SK-N-SH (cell line): Measurements from ENCODE around the gene PGF. TPM values are rescaled to one million over a fixed set of nuclear protein-coding genes. Genes with fewer than 3 reads are reported as not detected.

Experiments used
- CTCF ChIA-PET: fragments of 300-600, 350-600 bp; formaldehyde crosslinking; extraction: SDS; loops from one replicate; lab custom pipeline; 2021; lab: Yijun Ruan, JAX
- POLR2A ChIA-PET: fragments of 350-600 bp; sonication (Branson Sonifier 250); formaldehyde crosslinking; extraction: SDS; loops from one replicate; lab custom pipeline; 2020; ENCODE audit warnings: antibody characterized with exemption, inconsistent platforms; lab: Yijun Ruan, JAX
- DNase-seq: peaks from one replicate; pipeline ENCODE4 v3.0.0; 2012
- H2AFZ ChIP-seq: fragments of 200-600 bp; sonication (generic); 2 replicates; pipeline ENCODE4 v1.8.1; 2016; ENCODE audit warnings: antibody characterized with exemption, mild to moderate bottlenecking, low read depth
- H3F3A ChIP-seq: fragments of 200-600 bp; sonication (generic); replicated peaks from 2 replicates; pipeline ENCODE3; 2016; ENCODE audit warnings: antibody characterized with exemption, mild to moderate bottlenecking; ENCODE audit not compliant: insufficient read depth
- H3K27ac ChIP-seq, 2 experiments: fragments of 200-500 bp in 1 of 2; fragments of 200-600 bp in 1 of 2; sonication (Bioruptor generic) in 1 of 2; sonication (generic), shearing (Covaris generic) in 1 of 2; 2 replicates each; pipeline versions ENCODE4 v1.5.1 to v1.6.1; 2014 to 2016; ENCODE audit warnings: low read depth in 2 of 2, inconsistent platforms in 1 of 2, low read length in 1 of 2, mild to moderate bottlenecking in 1 of 2, mixed read lengths in 1 of 2
- H3K27me3 ChIP-seq: fragments of 200-600 bp; sonication (generic), shearing (Covaris generic); 2 replicates; pipeline ENCODE4 v1.6.1; 2016; ENCODE audit warnings: mixed run types; ENCODE audit not compliant: insufficient read depth
- H3K36me3 ChIP-seq, 2 experiments: fragments of 200-500 bp in 1 of 2; fragments of 200-600 bp in 1 of 2; sonication (Bioruptor generic) in 1 of 2; sonication (generic) in 1 of 2; replicated peaks in 1 of 2; 2 replicates each; pipeline versions ENCODE3 to v1.5.1; 2014 to 2016; ENCODE audit warnings: low read length in 1 of 2, mild to moderate bottlenecking in 1 of 2; ENCODE audit not compliant: insufficient read depth in 2 of 2, control insufficient read depth in 1 of 2
- H3K4me1 ChIP-seq, 2 experiments: fragments of 200-500 bp in 1 of 2; fragments of 200-600 bp in 1 of 2; sonication (Bioruptor generic) in 1 of 2; sonication (generic), shearing (Covaris generic) in 1 of 2; 2 replicates each; pipeline versions ENCODE4 v1.5.1 to v1.6.1; 2014 to 2016; ENCODE audit warnings: low read depth in 1 of 2, low read length in 1 of 2, mixed run types in 1 of 2; ENCODE audit not compliant: insufficient read depth in 2 of 2, control insufficient read depth in 1 of 2
- H3K4me2 ChIP-seq: fragments of 200-600 bp; sonication (generic), shearing (Covaris generic); 2 replicates; pipeline ENCODE4 v1.6.1; 2017; ENCODE audit warnings: mixed run types
- H3K4me3 ChIP-seq, 2 experiments: fragments of 200-500 bp in 1 of 2; fragments of 200-600 bp in 1 of 2; sonication (Bioruptor generic) in 1 of 2; sonication (generic), shearing (Covaris generic) in 1 of 2; 2 replicates each; pipeline versions ENCODE4 v1.5.1 to v1.8.1; 2014 to 2016; ENCODE audit warnings: low read depth in 2 of 2, inconsistent platforms in 1 of 2, low read length in 1 of 2, mild to moderate bottlenecking in 1 of 2, mixed read lengths in 1 of 2, moderate library complexity in 1 of 2
- H3K79me2 ChIP-seq: fragments of 200-600 bp; sonication (generic); 2 replicates; pipeline ENCODE4 v1.8.1; 2017; ENCODE audit warnings: mild to moderate bottlenecking; ENCODE audit not compliant: insufficient read depth
- H3K9ac ChIP-seq: fragments of 200-600 bp; sonication (generic); 2 replicates; pipeline ENCODE4 v1.6.1; 2017; ENCODE audit warnings: mixed run types
- H3K9me2 ChIP-seq: fragments of 200-600 bp; sonication (generic); 2 replicates; pipeline ENCODE4 v1.6.1; 2017; ENCODE audit warnings: mixed run types
- H3K9me3 ChIP-seq: fragments of 200-600 bp; sonication (generic); 2 replicates; pipeline ENCODE4 v1.6.1; 2017; ENCODE audit warnings: mixed run types, mild to moderate bottlenecking, moderate library complexity
- H4K20me1 ChIP-seq: fragments of 200-600 bp; sonication (generic); 2 replicates; pipeline ENCODE4 v1.6.1; 2017; ENCODE audit warnings: mild to moderate bottlenecking, mixed run types; ENCODE audit not compliant: insufficient read depth
- ELF1 ChIP-seq: IDR thresholded peaks from 2 replicates; pipeline ENCODE4 v1.4.0; 2012
- EP300 ChIP-seq, 2 experiments: IDR thresholded peaks; 2 replicates each; pipeline versions ENCODE4 v1.4.0 to v1.6.1; 2012; ENCODE audit warnings: borderline replicate concordance in 1 of 2, low read depth in 1 of 2, low read length in 1 of 2
- FOXJ3 ChIP-seq: sonication (generic); formaldehyde crosslinking; IDR thresholded peaks from 2 replicates; pipeline ENCODE4 v1.5.1; 2020; ENCODE audit warnings: mild to moderate bottlenecking, missing genetic modification reagents
- NFIC ChIP-seq: IDR thresholded peaks from 2 replicates; pipeline ENCODE4 v1.4.0; 2012; ENCODE audit warnings: borderline replicate concordance
- POLR2AphosphoS5 ChIP-seq: IDR thresholded peaks from 2 replicates; pipeline ENCODE4 v1.6.1; 2012; ENCODE audit warnings: low read depth, low read length
- SIN3A ChIP-seq: IDR thresholded peaks from 2 replicates; pipeline ENCODE4 v1.6.1; 2012; ENCODE audit warnings: low read depth, mild to moderate bottlenecking, low read length, moderate library complexity, borderline replicate concordance
- TCF12 ChIP-seq: IDR thresholded peaks from 2 replicates; pipeline ENCODE4 v1.4.0; 2012
- TEAD4 ChIP-seq: IDR thresholded peaks from 2 replicates; pipeline ENCODE4 v1.4.0; 2012; ENCODE audit warnings: mild to moderate bottlenecking, borderline replicate concordance; ENCODE audit not compliant: insufficient read depth
- YY1 ChIP-seq: IDR thresholded peaks from 2 replicates; pipeline ENCODE4 v1.4.0; 2012; ENCODE audit warnings: low read depth, mild to moderate bottlenecking
- WGBS: methylation state at CpG from one replicate; pipeline ENCODE4 v1.1.6; 2017; ENCODE audit warnings: low lambda C conversion rate; 5-methylcytosine and 5-hydroxymethylcytosine counted together
- polyA plus RNA-seq, 3 experiments: library from polyadenylated mRNA; depleted of rRNA; stranded (reverse); fragments of >200 nt; gene quantifications; 2 replicates each; pipeline ENCODE4 v1.2.3, GENCODE V29; 2012
- TF ChIP-seq, protein P1 (sequence below): fragments of 150-350 bp; IDR thresholded peaks from 2 replicates; pipeline ENCODE4 v1.6.1; 2016; ENCODE audit warnings: mild to moderate bottlenecking, low read depth, low read length
- TF ChIP-seq, protein P2 (sequence below): IDR thresholded peaks from 2 replicates; pipeline ENCODE4 v1.6.1; 2012; ENCODE audit warnings: mild to moderate bottlenecking, low read depth, low read length, moderate library complexity
- TF ChIP-seq, protein P3 (sequence below): IDR thresholded peaks from 2 replicates; pipeline ENCODE4 v1.4.0; 2012; ENCODE audit warnings: low read depth, borderline replicate concordance

Gene PGF
- polyA plus RNA-seq, 1 of the 3 experiments (the other 2 are of a cell fraction): 4.4 TPM

DNA sequence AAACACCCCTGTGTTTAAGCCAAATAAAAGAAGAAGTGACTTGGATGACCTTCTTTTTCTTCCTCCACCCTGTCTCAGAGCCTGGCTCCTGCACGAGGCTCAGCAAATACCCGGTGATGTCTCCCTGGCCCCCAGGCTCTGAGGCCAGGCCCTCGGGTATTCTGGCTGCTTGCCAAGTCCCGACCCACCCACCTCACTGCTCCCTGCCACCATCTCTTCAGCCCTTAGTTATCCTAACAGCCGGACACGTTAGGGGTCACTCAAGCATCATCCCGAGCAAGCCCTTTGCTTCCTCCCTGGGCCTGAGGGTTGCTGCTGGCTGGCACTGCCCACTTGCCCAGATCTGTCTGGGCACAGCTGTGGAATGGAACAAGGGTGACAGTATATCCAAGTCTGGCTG lies 39.6 kb downstream of the PGF start:
- Histone ChIP-seq H3K27me3 (no peaks in the 10 kb centered on the region), H3K9ac (no peak overlapping the region), H4K20me1 (no peaks in the 10 kb centered on the region), H3K4me1 (no peaks in the 10 kb centered on the region; a peak in 1 of 4 replicates), H3K9me2 (no peaks in the 10 kb centered on the region), H3F3A (no peaks in the 10 kb centered on the region), H3K4me3 (no peak overlapping the region), H3K27ac (no peak overlapping the region), H3K36me3 (no peaks in the 10 kb centered on the region), H2AFZ (no peak overlapping the region), H3K79me2 (no peaks in the 10 kb centered on the region), H3K4me2 (no peak overlapping the region)
- ChIA-PET POLR2A (no interaction called here), CTCF (interaction anchor here (1.4 to 2.7 kb wide), 2 partner anchors 10 to 173 kb away, joined by 11 to 16 read pairs; no protein-coding TSS in a partner anchor)
- WGBS: 47% methylated on average over 5 of the region's 7 CpGs
- TF ChIP-seq TEAD4 (no peak), FOXJ3 (no peak), NFIC (no peak)
- TF ChIP-seq, protein P1, sequence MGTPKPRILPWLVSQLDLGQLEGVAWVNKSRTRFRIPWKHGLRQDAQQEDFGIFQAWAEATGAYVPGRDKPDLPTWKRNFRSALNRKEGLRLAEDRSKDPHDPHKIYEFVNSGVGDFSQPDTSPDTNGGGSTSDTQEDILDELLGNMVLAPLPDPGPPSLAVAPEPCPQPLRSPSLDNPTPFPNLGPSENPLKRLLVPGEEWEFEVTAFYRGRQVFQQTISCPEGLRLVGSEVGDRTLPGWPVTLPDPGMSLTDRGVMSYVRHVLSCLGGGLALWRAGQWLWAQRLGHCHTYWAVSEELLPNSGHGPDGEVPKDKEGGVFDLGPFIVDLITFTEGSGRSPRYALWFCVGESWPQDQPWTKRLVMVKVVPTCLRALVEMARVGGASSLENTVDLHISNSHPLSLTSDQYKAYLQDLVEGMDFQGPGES: no peak
- TF ChIP-seq, all 33 proteins: peak for 0
- no peak for DNase-seq
- no peaks in the 10 kb centered on the region for H3K9me3 ChIP-seq

DNA sequence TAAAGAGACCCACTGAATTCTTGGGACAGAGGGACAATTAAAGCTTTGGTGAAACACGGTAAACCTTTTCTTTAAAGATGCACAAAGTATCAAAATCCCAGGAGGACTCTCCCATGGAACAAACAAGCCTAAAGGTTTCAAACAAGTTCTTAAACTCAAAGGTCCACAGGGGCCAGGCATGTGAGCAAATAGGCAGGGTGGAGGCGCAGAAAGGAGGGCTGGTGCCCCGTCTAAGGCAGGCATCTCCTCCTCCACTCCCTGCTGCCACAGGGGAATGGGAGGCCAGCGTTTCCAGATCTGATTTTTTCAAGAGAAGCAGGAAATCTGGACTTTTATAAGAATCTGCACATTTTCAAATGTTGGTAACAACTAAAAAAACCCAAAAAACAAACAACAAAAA lies 40.0 kb downstream of the PGF start:
- Histone ChIP-seq H3K9me2 (no peaks in the 10 kb centered on the region), H3K9me3 (no peaks in the 10 kb centered on the region), H2AFZ (no peak overlapping the region), H3F3A (peaks cover 1% of the 10 kb centered on the region), H3K27ac (no peak overlapping the region), H3K4me2 (no peak overlapping the region), H3K36me3 (no peaks in the 10 kb centered on the region), H3K27me3 (no peaks in the 10 kb centered on the region), H3K4me3 (no peak overlapping the region), H3K79me2 (no peaks in the 10 kb centered on the region), H4K20me1 (no peaks in the 10 kb centered on the region), H3K9ac (no peak overlapping the region), H3K4me1 (no peaks in the 10 kb centered on the region; a peak in 1 of 4 replicates)
- TF ChIP-seq YY1: no peak
- TF ChIP-seq, protein P2, sequence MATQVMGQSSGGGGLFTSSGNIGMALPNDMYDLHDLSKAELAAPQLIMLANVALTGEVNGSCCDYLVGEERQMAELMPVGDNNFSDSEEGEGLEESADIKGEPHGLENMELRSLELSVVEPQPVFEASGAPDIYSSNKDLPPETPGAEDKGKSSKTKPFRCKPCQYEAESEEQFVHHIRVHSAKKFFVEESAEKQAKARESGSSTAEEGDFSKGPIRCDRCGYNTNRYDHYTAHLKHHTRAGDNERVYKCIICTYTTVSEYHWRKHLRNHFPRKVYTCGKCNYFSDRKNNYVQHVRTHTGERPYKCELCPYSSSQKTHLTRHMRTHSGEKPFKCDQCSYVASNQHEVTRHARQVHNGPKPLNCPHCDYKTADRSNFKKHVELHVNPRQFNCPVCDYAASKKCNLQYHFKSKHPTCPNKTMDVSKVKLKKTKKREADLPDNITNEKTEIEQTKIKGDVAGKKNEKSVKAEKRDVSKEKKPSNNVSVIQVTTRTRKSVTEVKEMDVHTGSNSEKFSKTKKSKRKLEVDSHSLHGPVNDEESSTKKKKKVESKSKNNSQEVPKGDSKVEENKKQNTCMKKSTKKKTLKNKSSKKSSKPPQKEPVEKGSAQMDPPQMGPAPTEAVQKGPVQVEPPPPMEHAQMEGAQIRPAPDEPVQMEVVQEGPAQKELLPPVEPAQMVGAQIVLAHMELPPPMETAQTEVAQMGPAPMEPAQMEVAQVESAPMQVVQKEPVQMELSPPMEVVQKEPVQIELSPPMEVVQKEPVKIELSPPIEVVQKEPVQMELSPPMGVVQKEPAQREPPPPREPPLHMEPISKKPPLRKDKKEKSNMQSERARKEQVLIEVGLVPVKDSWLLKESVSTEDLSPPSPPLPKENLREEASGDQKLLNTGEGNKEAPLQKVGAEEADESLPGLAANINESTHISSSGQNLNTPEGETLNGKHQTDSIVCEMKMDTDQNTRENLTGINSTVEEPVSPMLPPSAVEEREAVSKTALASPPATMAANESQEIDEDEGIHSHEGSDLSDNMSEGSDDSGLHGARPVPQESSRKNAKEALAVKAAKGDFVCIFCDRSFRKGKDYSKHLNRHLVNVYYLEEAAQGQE: no peak
- TF ChIP-seq TCF12: no peak
- no peak for TF ChIP-seq POLR2AphosphoS5
- no peak for TF ChIP-seq EP300 (IDR thresholded peaks at IDR 0.05; ENCODE audit: borderline replicate concordance in 1 of 2, low read depth in 1 of 2, low read length in 1 of 2)
- no peak for TF ChIP-seq ELF1
- TF ChIP-seq, protein P3, sequence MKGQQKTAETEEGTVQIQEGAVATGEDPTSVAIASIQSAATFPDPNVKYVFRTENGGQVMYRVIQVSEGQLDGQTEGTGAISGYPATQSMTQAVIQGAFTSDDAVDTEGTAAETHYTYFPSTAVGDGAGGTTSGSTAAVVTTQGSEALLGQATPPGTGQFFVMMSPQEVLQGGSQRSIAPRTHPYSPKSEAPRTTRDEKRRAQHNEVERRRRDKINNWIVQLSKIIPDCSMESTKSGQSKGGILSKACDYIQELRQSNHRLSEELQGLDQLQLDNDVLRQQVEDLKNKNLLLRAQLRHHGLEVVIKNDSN: no peak
- no peak for TF ChIP-seq NFIC
- TF ChIP-seq SIN3A: no peak
- 87% methylated on average over 4 of the region's 4 CpGs for WGBS
- ChIA-PET POLR2A (no interaction called here), CTCF (interaction anchor here (0.8 to 1.4 kb wide), 3 partner anchors 10 to 173 kb away, joined by 3 to 11 read pairs (median 5); no protein-coding TSS in a partner anchor)
- no peak for DNase-seq
